HG03469 (cell line): ENCODE measurements around the gene ESM1.

ENCODE experiments used
- ATAC-seq: cut with Tn5 transposase; IDR thresholded peaks from one replicate; pipeline ENCODE4 v1.9.1; 2021; ENCODE audit warnings: mild to moderate bottlenecking, moderate library complexity, moderate number of reproducible peaks; ENCODE audit not compliant: unreplicated experiment

The ESM1 gene

DNA sequence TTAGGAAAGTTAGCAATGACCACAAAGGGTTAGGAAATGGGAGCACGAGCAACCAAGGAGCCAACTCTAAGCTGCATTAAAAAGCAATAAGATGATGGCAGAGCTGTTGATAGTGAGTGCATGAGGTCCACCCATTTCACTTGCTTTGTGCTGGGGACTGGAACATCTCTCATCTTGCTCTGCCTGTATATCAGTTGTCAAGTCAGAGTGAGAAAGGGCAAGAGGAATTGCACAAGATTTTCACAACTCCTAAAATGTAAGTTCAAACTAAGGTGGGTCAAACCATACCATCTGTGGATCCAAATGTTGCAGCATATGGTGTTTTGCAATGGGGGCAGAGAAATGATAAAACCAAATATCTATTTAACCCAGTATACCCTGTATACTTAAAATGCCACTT, 2.8 kb upstream of the ESM1 start:
- ATAC-seq = no peak

DNA sequence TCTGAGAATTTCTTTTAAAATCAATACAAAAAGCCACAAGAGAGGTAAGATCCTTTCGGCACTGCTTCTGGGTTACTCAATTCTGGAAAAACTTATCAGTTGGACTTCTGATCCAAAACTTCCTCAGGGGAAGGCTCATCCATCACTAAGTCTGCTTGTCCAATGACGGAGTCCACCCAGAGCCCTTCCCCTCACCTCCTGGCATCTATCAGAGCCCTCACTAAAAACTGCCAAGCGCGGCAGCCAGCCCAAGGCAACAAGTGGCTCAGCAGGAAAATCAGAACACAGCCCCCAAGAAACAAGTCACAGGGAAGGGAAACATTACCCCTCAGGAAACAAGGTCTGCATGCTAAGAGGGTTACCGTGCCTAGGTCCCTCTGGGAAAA, 869 bp upstream of the ESM1 start:
- ATAC-seq = no peak

DNA sequence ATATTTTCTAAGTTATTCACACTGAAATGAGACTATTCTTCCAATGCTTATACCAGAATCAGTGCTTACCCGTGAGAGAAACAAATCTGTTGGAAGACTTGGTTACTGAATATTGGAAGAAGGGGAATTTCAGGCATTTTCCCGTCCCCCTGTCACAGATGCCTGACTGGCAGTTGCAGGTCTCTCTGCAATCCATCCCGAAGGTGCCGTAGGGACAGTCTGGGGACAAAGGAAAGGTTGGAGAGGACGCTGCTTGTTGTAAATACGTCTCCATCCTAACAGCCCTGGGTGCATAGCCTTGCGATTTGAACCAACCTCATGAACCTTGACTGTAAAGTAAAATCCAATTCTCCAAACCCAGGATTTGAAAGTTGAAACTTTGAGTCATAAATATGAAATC, 3.5 kb downstream of the ESM1 start:
- no peak for ATAC-seq

DNA sequence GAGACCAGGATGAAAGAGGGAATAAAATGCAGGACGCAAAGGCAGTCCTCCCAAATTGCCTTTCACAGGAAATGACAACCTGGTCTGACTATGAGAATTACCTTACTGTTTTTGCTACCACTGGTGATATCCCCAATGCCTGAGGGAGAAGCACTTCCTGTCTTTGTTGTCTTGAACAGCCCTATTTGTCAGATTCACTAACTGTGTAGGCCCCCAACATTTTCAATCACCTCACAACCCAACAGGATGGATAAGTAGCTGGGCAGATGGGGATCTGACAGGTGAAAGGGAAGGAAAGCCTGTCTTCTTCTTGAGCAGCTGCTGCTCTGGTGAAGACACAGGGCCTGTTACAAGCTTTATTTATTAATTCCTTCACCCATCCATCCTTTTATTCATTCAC, 9.7 kb downstream of the ESM1 start:
- no peak for ATAC-seq

DNA sequence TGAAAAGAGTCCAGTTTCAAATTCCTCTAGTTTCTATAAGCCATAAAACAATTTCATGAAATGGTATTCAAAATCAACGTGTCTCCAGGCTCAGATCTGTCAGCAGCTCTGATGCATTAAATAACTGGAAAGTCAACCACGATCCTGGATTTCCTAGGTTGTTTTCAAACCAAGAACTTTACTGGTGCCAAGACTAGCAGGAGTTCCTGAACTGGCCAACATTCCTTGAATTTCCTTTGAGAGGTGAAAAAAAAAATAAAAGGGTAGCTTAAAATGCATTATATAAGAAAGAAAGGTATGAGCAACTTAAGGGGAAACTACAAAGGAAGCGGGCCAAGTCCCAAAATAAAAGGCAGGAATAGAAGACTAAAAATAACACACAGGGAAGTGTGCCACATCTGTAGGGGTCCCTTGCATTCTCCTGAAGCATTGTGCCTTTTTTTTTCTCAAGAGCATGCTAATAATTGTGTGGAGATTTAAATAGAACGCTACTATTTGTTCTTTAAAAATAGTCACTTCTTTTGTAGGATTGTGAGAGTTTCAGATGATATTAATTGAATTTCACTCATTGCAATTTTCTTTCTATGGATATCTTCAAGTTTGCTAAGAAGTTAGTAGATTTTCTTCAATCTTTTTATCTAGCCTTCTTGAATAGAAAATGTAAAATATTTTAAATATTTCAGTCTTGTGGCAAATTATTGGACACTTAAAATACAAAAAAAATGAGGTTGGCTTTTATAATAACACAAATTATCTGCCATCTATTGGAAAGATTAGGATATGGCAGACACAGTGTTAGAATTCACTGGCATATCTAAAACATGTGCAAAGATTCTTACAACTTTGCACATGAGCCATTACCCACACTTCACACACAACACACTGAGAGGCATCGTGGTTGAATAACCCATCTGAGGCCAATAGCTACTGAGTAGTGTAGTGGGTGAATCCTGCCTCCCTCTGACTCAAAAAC, 15.3 kb downstream of the ESM1 start:
- no peak for ATAC-seq

DNA sequence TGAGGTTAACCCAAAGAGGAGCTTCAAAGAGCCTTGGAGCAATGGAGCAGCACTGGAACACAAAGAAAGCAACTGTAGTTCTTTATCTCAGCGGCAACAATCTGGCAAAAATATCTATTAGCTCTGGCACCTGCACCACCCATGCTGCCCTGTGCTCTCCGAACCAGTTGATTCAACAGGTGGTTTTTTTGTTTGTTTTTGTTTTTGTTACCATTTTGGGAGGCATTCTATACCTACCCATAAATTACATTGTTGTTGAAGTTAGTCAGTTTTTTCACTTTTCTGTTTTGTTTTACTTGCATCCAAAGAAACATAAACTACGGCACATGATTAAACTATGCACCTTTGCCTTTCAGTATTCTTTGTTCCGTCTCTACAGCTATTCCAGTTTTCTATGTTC, 16.2 kb downstream of the ESM1 start:
- ATAC-seq = no peak

DNA sequence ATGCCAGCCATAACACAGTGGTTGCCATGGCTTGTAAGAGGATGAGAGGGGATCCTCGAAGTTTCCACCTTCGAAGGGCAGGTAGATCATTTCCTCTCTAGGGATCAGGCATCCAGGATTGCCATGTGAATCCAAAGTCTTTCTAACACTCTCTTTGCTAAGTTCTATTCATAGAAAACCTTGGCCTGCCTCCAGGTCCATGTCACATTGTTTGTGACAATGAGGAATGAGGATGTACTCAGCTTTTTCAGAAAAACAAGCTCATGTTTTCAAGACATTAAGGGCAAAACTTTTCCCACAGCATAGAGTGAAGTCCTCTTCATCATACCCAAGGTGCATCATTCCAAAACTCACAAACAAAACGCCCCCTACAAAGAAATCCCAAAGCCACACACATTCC, 19.6 kb downstream of the ESM1 start:
- no peak for ATAC-seq

DNA sequence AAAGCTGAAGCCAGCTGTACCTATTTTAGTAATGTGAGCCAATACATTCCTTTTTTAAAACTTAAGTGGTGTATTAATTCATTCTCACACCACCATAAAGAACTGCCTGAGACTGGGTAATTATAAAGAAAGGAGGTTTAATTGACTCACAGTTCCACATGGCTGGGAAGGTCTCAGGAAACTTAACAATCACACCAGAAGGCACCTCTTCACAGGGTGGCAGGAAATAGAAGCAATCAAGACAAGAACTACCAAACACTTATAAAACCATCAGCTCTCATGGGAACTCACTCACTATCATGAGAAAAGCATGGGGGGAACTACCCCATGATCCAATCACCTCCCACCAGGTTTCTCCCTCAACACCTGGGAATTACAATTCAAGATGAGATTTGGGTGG, 21.0 kb downstream of the ESM1 start:
- no peak for ATAC-seq

DNA sequence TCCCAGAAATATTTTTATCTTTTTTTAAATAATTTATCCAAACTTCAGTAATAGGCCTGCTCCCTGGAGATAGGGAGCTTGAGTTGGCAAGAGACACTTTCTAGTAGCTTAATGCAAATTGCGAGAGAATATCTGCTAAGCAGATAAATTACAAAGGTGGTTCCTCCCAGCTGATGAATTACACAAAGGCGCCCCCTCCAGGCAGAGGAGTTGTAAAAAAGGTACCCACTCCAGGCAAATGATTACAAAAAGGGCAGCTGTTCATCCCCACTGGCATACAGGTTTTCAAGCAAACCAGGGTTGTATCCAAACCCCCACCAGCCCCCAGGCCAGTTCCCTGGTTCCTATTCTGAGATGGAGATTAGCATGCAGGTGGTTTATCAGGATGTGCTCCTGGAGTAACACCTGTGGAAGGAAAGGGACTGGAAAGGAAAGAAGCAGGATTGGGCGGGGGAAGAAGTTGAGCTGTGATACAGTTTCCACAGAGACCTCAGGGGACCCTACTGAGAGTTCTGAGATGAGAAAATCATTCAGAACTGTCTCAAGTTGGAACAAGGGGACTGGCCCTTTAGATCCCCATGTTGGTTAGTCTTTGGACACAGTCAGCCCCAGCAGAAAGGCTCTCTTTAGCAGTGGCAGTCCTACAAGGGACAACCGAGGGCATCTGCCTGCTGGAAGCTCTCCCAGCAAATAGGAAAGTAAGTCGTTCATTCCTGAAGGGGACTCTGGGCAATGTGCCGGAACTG, 25.5 kb downstream of the ESM1 start:
- no peak for ATAC-seq

DNA sequence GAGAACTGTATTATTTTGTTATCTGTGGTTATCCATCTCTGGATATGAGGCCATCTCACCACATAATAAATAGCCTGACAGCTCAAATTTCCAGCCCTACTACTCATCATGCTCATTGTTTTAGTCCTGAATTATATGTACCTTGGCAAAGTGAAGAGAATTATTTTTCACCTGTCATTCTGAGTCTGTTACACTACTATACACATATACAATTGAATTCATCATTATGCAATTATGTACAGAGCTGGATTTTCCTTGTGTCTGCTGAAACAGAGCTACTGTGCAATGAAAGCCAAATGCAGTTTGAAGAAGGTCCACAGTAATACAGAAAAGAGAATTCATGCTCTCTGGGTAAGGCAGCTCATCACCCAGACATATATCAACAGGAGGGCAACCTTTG, 28.5 kb downstream of the ESM1 start:
- no peak for ATAC-seq

DNA sequence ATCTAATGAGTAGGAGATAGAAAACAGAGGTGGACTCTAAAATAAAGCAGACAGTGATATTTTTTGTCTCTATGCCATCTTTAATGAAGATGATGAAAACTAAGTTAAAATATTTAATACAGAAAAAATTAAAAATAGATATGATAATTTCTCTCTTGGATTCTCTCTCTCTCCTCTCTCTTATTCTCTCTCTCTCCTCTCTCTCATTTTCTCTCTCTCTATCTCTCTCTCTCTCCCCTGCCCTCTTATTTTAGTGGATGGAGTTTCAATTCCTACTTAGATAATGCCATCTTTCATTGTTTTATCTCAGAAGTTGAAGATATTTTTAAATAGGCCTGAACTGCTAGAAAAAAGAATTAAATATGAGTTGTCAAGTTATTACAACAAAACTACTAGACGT, 38.2 kb downstream of the ESM1 start:
- no peak for ATAC-seq

DNA sequence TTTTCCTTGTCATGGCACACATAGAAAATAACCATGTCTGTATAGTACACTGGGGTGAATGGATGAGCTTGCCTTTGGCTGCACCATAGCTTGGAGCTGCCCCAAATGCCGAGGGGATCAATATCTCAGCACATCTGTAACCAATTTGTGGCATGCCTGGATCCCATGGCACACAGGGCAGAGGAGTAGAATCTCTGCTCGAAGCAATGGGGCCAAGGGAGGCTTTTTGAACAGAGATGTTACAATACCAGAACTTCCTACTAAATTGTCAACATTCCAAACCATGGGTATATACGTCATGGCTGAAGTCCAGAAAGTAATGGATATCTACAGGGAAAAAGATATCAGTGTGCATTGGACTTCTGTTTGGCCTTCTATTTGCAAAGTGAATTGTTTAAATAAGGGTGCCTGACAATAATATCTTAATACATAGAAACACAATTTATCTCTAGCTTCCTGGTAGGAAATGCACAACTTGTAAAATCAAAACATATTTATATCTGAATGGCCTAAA, 39.0 kb downstream of the ESM1 start:
- no peak for ATAC-seq

DNA sequence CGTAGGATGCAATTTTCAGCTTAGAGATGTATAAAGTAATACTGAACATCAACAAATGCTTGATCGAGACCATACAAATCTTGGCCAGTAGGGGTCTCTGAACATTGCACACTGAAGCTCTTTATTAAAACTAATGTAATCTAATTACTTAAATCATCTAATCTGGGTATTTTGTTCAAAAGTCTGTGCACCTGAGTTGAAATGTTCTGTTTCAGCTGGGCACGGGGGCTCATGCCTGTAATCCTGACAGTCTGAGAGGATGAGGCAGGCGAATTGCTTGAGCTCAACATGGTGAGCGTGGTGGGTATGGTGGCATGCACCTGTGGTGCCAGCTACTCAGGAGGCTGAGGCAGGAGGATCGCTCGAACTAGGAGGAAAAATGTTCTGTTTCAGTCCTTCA, 41.0 kb downstream of the ESM1 start:
- ATAC-seq = no peak

DNA sequence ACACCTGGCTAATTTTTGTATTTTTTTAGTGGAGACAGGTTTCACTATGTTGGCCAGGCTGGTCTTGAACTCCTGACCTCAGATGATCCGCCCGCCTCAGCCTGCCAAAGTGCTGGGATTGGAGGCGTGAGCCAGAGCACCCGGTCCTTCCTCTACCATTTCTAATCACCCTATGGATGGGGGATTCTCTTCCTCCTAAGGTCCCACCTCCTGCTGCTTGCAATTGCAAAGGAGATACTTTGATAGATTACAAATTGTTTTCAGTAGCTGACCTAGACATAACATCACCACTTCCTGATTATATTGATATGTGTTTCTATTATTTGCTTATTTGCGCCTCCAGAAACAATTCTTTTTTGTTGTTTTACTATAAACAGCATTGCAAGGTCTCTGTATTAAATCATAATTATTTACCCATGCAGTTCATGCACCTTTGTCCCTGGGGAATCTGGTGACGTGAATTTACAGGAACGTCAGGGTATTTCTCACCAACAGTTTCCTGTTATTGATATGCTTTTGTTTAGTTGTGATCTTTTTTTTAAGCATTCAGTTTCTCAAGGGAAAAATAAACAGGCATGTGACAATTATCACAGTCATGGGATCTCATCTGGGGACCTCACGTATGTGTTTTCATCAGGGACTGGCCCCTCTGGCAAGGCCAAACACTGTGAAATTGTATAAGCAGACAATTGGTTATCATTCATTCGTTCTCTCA, 43.2 kb downstream of the ESM1 start:
- no peak for ATAC-seq

DNA sequence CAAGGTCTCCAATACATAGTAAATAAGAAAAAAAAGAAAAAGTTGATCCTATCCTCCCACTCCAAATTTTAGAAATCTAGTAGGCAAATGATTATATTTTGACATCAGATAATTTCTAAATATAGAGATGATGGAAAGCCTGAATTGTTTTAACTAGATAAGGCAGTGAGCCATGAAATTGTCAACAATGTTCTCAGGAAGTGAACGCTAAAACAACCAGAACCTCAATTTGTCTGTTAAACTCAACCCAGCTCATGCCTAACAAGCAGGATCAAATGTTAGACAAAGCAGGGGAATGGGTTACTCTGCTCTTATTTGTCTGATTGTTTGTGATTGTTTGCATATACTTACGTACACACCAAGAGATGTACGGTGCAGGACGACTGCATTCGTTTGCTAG, 49.2 kb downstream of the ESM1 start:
- ATAC-seq = no peak

DNA sequence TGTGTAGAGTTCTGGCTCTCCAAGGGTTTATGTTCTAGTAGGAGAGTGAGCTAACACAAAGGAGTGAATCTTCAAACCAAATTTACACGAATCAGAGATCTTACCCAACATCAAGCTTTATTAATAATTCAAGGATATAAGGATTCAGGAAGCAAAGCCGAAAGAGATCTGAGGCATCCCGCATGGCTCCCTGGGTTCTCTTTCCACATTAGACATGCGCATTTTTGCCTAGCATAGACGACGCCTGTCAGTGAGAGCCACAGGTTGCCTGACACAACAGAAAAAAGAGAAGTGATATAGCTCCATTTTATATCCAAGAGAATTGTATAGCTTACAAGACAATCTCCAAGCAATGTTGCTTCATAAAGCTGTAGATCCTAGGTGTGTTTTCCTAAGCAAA, 52.6 kb downstream of the ESM1 start:
- no peak for ATAC-seq

DNA sequence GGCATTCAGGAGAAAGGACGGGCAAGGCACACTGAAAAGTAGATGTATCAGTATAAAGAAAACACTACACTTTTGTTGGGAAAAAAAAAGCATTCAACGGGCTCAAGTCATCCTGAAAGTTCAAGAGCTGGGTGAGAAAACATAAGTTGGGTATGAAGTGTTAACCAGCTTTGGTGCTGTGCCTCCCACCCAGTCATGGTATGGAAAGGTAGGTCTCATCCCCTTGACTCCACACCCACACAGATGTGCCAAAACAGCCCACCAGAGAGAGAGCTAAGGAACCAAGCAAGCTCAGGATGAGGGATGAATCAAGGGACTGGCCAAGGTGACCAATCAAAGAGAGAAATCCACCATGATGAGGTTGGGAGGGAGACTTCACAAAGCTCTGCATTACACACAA, 54.7 kb downstream of the ESM1 start:
- no peak for ATAC-seq
